ENCODE measurements around the gene PRKCH. TPM values are rescaled to one million over a fixed set of nuclear protein-coding genes. Genes with fewer than 3 reads are reported as not detected.

Gene PRKCH
- total and polyA plus RNA-seq, 7 experiments from 2014 or later: 191 to 359 (median 314) TPM

DNA sequence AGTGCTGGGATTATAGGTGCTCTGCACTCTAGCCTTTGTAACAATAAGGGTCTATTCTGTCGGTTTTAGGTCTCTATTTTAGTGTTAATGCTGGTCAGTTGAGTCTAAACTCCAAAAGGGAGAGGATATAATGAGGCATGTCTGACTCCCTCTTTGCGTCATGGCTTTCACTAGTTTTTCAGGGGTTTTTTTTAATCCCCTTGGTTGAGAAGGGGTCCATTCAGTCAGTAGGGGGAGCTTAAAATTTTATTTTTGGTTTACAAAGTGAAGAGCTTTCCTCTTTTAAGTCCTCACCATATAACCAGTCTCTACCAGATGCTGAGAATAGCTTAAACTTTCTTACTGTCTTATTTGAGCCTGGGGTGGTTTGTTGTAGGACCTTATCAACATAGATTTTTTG lies 106.9 kb downstream of the PRKCH start:
- DNase-seq (no peak), ATAC-seq (peak; percentile 14)
- CTCF ChIA-PET: interaction anchor here (0.5 to 1.0 kb wide), 3 partner anchors 11 to 89 kb away, joined by 3 to 4 read pairs (median 3); no protein-coding TSS in a partner anchor
- H3K4me1 Mint-ChIP-seq: peaks cover 60 to 95% (median 82%) of the 10 kb centered on the region in 7 donors
- intact Hi-C loops (cut with micrococcal nuclease): no loop called here
- peaks cover 4 to 47% (median 30%) of the 10 kb centered on the region in 5 donors for H3K36me3 Mint-ChIP-seq
- POLR2A ChIA-PET: interaction anchor here (0.7 to 1.4 kb wide), 6 partner anchors 9 to 93 kb away, joined by 3 to 7 read pairs (median 4); no protein-coding TSS in a partner anchor
- peak overlapping the region in 7 of 9 donors; percentile 34 to 84 (median 79) for H3K27ac Mint-ChIP-seq
- peak overlapping the region in 8 of 10 donors; percentile 22 to 60 (median 46) for H3K4me3 Mint-ChIP-seq
- peaks cover 0 to 3% (median 0%) of the 10 kb centered on the region in 3 experiments for H3K36me3 ChIP-seq (ENCODE audit: control insufficient read depth in 2 of 3, insufficient read depth in 3 of 3, low read length in 3 of 3)
- no peak overlapping the region for H3K4me3 ChIP-seq (ENCODE audit: low read length)
- no peaks in the 10 kb centered on the region for H3K27me3 ChIP-seq (ENCODE audit: control insufficient read depth in 2 of 2, insufficient read depth in 2 of 2, low read length in 2 of 2)
- H3K9me3 ChIP-seq (ENCODE audit: control insufficient read depth in 2 of 3, low read length in 3 of 3): no peaks in the 10 kb centered on the region
- peak overlapping the region; percentile 5 for H3K27ac ChIP-seq (ENCODE audit: low read depth, low read length)
- peaks cover 0 to 12% (median 2%) of the 10 kb centered on the region in 11 donors for H3K9me3 Mint-ChIP-seq
- no peaks in the 10 kb centered on the region for H3K27me3 Mint-ChIP-seq
- H3K4me1 ChIP-seq (ENCODE audit: control insufficient read depth in 2 of 2, insufficient read depth in 2 of 2, low read length in 2 of 2): peaks cover 49 to 55% of the 10 kb centered on the region in 2 donors

GRCh38 chr14:61429316-61429715 lies 107.9 kb downstream of the PRKCH start:
- Mint-ChIP-seq H3K36me3 (peaks cover 4 to 44% (median 26%) of the 10 kb centered on the region in 5 donors), H3K4me1 (peaks cover 60 to 95% (median 92%) of the 10 kb centered on the region in 7 donors), H3K4me3 (peak overlapping the region in 4 of 10 donors; percentile 34 to 60 (median 54)), H3K27ac (peak overlapping the region in 4 of 9 donors; percentile 29 to 81 (median 67)), H3K27me3 (no peaks in the 10 kb centered on the region), H3K9me3 (peaks cover 0 to 7% (median 1%) of the 10 kb centered on the region in 11 donors)
- peaks cover 56 to 60% of the 10 kb centered on the region in 2 donors for H3K4me1 ChIP-seq (ENCODE audit: control insufficient read depth in 2 of 2, insufficient read depth in 2 of 2, low read length in 2 of 2)
- H3K27ac ChIP-seq (ENCODE audit: low read depth, low read length): no peak overlapping the region
- H3K36me3 ChIP-seq (ENCODE audit: control insufficient read depth in 2 of 3, insufficient read depth in 3 of 3, low read length in 3 of 3): peaks cover 0 to 3% (median 0%) of the 10 kb centered on the region in 3 experiments
- no peak for ATAC-seq
- DNase-seq: no peak
- no peaks in the 10 kb centered on the region for H3K27me3 ChIP-seq (ENCODE audit: control insufficient read depth in 2 of 2, insufficient read depth in 2 of 2, low read length in 2 of 2)
- H3K4me3 ChIP-seq (ENCODE audit: low read length): no peak overlapping the region
- CTCF ChIA-PET: interaction anchor here (1.0 kb wide), 1 partner anchor 12 kb away, joined by 3 read pairs; no protein-coding TSS in a partner anchor
- intact Hi-C loops (cut with micrococcal nuclease): loop anchor here (1.0 kb wide), 2 partner anchors 8 kb away; no protein-coding TSS in a partner anchor
- H3K9me3 ChIP-seq (ENCODE audit: control insufficient read depth in 2 of 3, low read length in 3 of 3): no peaks in the 10 kb centered on the region
- POLR2A ChIA-PET: no interaction called here

DNA sequence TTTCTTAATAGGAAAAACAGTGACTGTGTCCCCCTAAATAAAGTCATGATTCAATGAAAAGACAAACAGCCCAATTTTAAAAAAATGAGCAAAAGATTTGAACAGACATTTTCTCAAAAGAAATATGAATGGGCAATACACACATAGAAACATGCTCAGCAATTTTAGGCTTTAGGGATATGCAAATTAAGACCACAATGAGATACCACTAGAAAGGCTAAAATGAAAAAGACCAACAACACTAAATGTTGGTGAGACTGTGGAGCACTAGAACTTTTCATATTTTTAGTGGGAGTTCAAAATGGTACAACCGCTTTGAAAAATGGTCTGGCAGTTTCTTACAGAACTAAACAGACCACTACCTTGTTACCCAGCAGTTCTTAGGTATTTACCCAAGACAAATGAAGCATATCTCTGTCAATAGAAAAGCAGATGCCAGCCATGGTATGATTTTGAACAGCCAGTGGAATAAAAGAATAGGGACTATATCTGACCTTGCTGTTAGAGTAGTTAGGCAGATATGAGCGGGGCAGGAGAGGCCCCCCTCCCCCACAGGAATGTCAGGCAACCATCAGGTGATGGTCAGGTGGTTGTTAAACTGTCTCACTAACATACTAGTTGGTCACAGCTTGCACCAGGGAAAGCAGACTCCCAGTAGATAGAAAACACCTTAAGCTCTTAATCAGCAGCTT lies 108.8 kb downstream of the PRKCH start:
- no peak overlapping the region for H3K27ac ChIP-seq (ENCODE audit: low read depth, low read length)
- ChIA-PET POLR2A (interaction anchor here (0.6 to 2.5 kb wide), 4 partner anchors 10 to 71 kb away, joined by 3 to 6 read pairs (median 4); no protein-coding TSS in a partner anchor), CTCF (no interaction called here)
- intact Hi-C loops (cut with micrococcal nuclease): loop anchor here in 1 of 2 donors (10.0 kb wide), 1 partner anchor 45 kb away; no protein-coding TSS in a partner anchor
- ATAC-seq (no peak), DNase-seq (no peak)
- Mint-ChIP-seq H3K36me3 (peaks cover 4 to 38% (median 28%) of the 10 kb centered on the region in 5 donors), H3K4me3 (peak overlapping the region in 7 of 10 donors; percentile 11 to 57 (median 48)), H3K27ac (peak overlapping the region in 6 of 9 donors; percentile 35 to 87 (median 67)), H3K4me1 (peaks cover 64 to 100% (median 97%) of the 10 kb centered on the region in 7 donors), H3K9me3 (peaks cover 0 to 6% (median 0%) of the 10 kb centered on the region in 11 donors), H3K27me3 (no peaks in the 10 kb centered on the region)
- peaks cover 65 to 69% of the 10 kb centered on the region in 2 donors for H3K4me1 ChIP-seq (ENCODE audit: control insufficient read depth in 2 of 2, insufficient read depth in 2 of 2, low read length in 2 of 2)
- peaks cover 0 to 3% (median 0%) of the 10 kb centered on the region in 3 experiments for H3K36me3 ChIP-seq (ENCODE audit: control insufficient read depth in 2 of 3, insufficient read depth in 3 of 3, low read length in 3 of 3)
- no peaks in the 10 kb centered on the region for H3K9me3 ChIP-seq (ENCODE audit: control insufficient read depth in 2 of 3, low read length in 3 of 3)
- H3K4me3 ChIP-seq (ENCODE audit: low read length): no peak overlapping the region
- no peaks in the 10 kb centered on the region for H3K27me3 ChIP-seq (ENCODE audit: control insufficient read depth in 2 of 2, insufficient read depth in 2 of 2, low read length in 2 of 2)

DNA sequence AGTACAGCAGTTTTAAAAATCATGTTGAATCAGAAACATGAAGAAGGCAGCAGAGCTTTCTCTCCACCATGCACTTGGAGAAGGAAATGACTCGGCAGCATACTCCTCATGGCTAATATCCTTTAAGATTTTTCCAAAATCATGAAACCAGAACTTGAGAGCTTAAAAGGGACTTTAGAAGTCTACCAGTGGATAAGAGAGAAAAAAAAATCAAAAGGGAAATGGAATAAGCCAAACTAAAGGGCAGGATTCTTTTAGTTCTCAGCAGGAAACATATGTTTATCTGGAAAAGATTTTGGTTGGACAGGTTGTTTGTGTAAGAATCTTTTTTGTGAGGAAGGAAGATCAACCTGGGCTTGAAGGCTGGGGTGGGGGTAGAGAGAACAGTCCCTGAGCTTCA lies 111.8 kb downstream of the PRKCH start:
- CTCF ChIA-PET: interaction anchor here (1.8 kb wide), 1 partner anchor 30 kb away, joined by 4 read pairs; no protein-coding TSS in a partner anchor
- Mint-ChIP-seq H3K27ac (peak overlapping the region in 7 of 9 donors; percentile 70 to 95 (median 86)), H3K9me3 (peaks cover 0 to 4% (median 0%) of the 10 kb centered on the region in 11 donors), H3K4me1 (peaks cover 63 to 100% (median 95%) of the 10 kb centered on the region in 7 donors), H3K36me3 (peaks cover 16 to 30% (median 25%) of the 10 kb centered on the region in 5 donors), H3K4me3 (peak overlapping the region; percentile 30 to 82 (median 56)), H3K27me3 (no peaks in the 10 kb centered on the region)
- ATAC-seq (no peak), DNase-seq (no peak)
- peaks cover 78 to 82% of the 10 kb centered on the region in 2 donors for H3K4me1 ChIP-seq (ENCODE audit: control insufficient read depth in 2 of 2, insufficient read depth in 2 of 2, low read length in 2 of 2)
- H3K36me3 ChIP-seq (ENCODE audit: control insufficient read depth in 2 of 3, insufficient read depth in 3 of 3, low read length in 3 of 3): peaks cover 0 to 6% (median 0%) of the 10 kb centered on the region in 3 experiments
- POLR2A ChIA-PET: interaction anchor here (0.5 to 1.5 kb wide), 10 partner anchors 9 to 164 kb away, joined by 3 to 6 read pairs (median 4); partner anchors contain the start of gene PRKCH
- H3K9me3 ChIP-seq (ENCODE audit: control insufficient read depth in 2 of 3, low read length in 3 of 3): no peaks in the 10 kb centered on the region
- intact Hi-C loops (cut with micrococcal nuclease): loop anchor here (2.0 to 10.0 kb wide), 2 partner anchors 16 to 48 kb away; no protein-coding TSS in a partner anchor
- no peaks in the 10 kb centered on the region for H3K27me3 ChIP-seq (ENCODE audit: control insufficient read depth in 2 of 2, insufficient read depth in 2 of 2, low read length in 2 of 2)
- H3K4me3 ChIP-seq (ENCODE audit: low read length): no peak overlapping the region
- peak overlapping the region; percentile 41 for H3K27ac ChIP-seq (ENCODE audit: low read depth, low read length)

- H3K36me3 ChIP-seq (ENCODE audit: control insufficient read depth in 2 of 3, insufficient read depth in 3 of 3, low read length in 3 of 3): peaks cover 0 to 6% (median 0%) of the 10 kb centered on the region in 3 experiments
- peak in 1 of 9 donors; percentile 35 for DNase-seq
- Mint-ChIP-seq H3K27ac (peak overlapping the region in 7 of 9 donors; percentile 50 to 95 (median 86)), H3K27me3 (no peaks in the 10 kb centered on the region), H3K36me3 (peaks cover 16 to 30% (median 25%) of the 10 kb centered on the region in 5 donors), H3K4me3 (peak overlapping the region in 6 of 10 donors; percentile 19 to 82 (median 59)), H3K4me1 (peaks cover 66 to 100% (median 95%) of the 10 kb centered on the region in 7 donors), H3K9me3 (peaks cover 0 to 4% (median 0%) of the 10 kb centered on the region in 11 donors)
- peak overlapping the region; percentile 37 for H3K27ac ChIP-seq (ENCODE audit: low read depth, low read length)
- no peak overlapping the region for H3K4me3 ChIP-seq (ENCODE audit: low read length)
- H3K27me3 ChIP-seq (ENCODE audit: control insufficient read depth in 2 of 2, insufficient read depth in 2 of 2, low read length in 2 of 2): no peaks in the 10 kb centered on the region
- intact Hi-C loops (cut with micrococcal nuclease): loop anchor here (1.0 to 10.0 kb wide), 3 partner anchors 10 to 49 kb away; no protein-coding TSS in a partner anchor
- peaks cover 81 to 82% of the 10 kb centered on the region in 2 donors for H3K4me1 ChIP-seq (ENCODE audit: control insufficient read depth in 2 of 2, insufficient read depth in 2 of 2, low read length in 2 of 2)
- H3K9me3 ChIP-seq (ENCODE audit: control insufficient read depth in 2 of 3, low read length in 3 of 3): no peaks in the 10 kb centered on the region
- ATAC-seq: peak; percentile 28
- CTCF ChIA-PET: interaction anchor here (1.0 kb wide), 1 partner anchor 12 kb away, joined by 3 read pairs; no protein-coding TSS in a partner anchor
- POLR2A ChIA-PET: interaction anchor here (0.5 to 1.5 kb wide), 6 partner anchors 13 to 113 kb away, joined by 3 to 5 read pairs (median 4); partner anchors contain the start of gene PRKCH
Measured at GRCh38 chr14:61433828-61434227, 112.4 kb downstream of the PRKCH start.

- intact Hi-C loops (cut with micrococcal nuclease): loop anchor here (1.0 to 10.0 kb wide), 2 partner anchors 10 to 50 kb away; no protein-coding TSS in a partner anchor
- POLR2A ChIA-PET: interaction anchor here (0.6 to 1.4 kb wide), 4 partner anchors 14 to 307 kb away, joined by 3 to 5 read pairs (median 4); no protein-coding TSS in a partner anchor
- DNase-seq (no peak), ATAC-seq (no peak)
- Mint-ChIP-seq H3K27me3 (no peaks in the 10 kb centered on the region), H3K36me3 (peaks cover 16 to 30% (median 25%) of the 10 kb centered on the region in 5 donors), H3K4me1 (peaks cover 69 to 100% (median 95%) of the 10 kb centered on the region in 7 donors), H3K9me3 (peaks cover 0 to 4% (median 0%) of the 10 kb centered on the region in 11 donors), H3K4me3 (peak overlapping the region in 7 of 10 donors; percentile 2 to 82 (median 57)), H3K27ac (peak overlapping the region in 7 of 9 donors; percentile 2 to 95 (median 86))
- Histone ChIP-seq H3K27me3 (ENCODE audit: control insufficient read depth in 2 of 2, insufficient read depth in 2 of 2, low read length in 2 of 2) (no peaks in the 10 kb centered on the region), H3K36me3 (ENCODE audit: control insufficient read depth in 2 of 3, insufficient read depth in 3 of 3, low read length in 3 of 3) (peaks cover 0 to 6% (median 0%) of the 10 kb centered on the region in 3 experiments), H3K27ac (ENCODE audit: low read depth, low read length) (peak overlapping the region; percentile 37), H3K4me3 (ENCODE audit: low read length) (no peak overlapping the region), H3K4me1 (ENCODE audit: control insufficient read depth in 2 of 2, insufficient read depth in 2 of 2, low read length in 2 of 2) (peaks cover 81 to 82% of the 10 kb centered on the region in 2 donors), H3K9me3 (ENCODE audit: control insufficient read depth in 2 of 3, low read length in 3 of 3) (no peaks in the 10 kb centered on the region)
- CTCF ChIA-PET: interaction anchor here (1.0 kb wide), 1 partner anchor 13 kb away, joined by 3 read pairs; no protein-coding TSS in a partner anchor
Measured at GRCh38 chr14:61434311-61434710, 112.9 kb downstream of the PRKCH start.

Measured in naive thymus-derived CD4-positive, alpha-beta T cell (primary cell).